NB4 (cell line): ENCODE measurements around the gene CLTCL1.
"Not testable (repeated sequence)": the region's sequence is repeated elsewhere in the genome, so short reads cannot be mapped to it uniquely, and the experiment has no call there.

ENCODE experiments used
- DNase-seq: peaks from one replicate; pipeline ENCODE4 v3.0.0; 2010; ENCODE audit warnings: low read depth
- H3K4me3 ChIP-seq: one replicate; pipeline ENCODE4 v1.5.1; 2011; ENCODE audit warnings: mild to moderate bottlenecking, low read depth, low read length, moderate library complexity
- CTCF ChIP-seq: IDR thresholded peaks from one replicate; pipeline ENCODE4 v1.5.1; 2012; ENCODE audit warnings: low read depth, low read length
- MAX ChIP-seq: IDR thresholded peaks from 2 replicates; pipeline ENCODE4 v1.6.1; 2011; ENCODE audit warnings: low read depth, low read length
- MYC ChIP-seq: IDR thresholded peaks from 2 replicates; pipeline ENCODE4 v1.6.1; 2011; ENCODE audit warnings: low read depth, low read length
- POLR2A ChIP-seq: IDR thresholded peaks from 2 replicates; pipeline ENCODE4 v1.6.1; 2011; ENCODE audit warnings: mild to moderate bottlenecking; ENCODE audit not compliant: insufficient read length; ENCODE audit errors: extremely low read depth

CLTCL1 gene

GRCh38 chr22:19329454-19329853 is 37.9 kb upstream of the CLTCL1 start:
- no peak overlapping the region for H3K4me3 ChIP-seq
- TF ChIP-seq POLR2A: no peak
- DNase-seq: no peak

GRCh38 chr22:19325296-19325948 is 33.9 kb upstream of the CLTCL1 start:
- TF ChIP-seq MAX: no peak
- DNase-seq: no peak
- H3K4me3 ChIP-seq: no peak overlapping the region

GRCh38 chr22:19323420-19323819 is 31.9 kb upstream of the CLTCL1 start:
- not testable (repeated sequence) for DNase-seq, H3K4me3 ChIP-seq

GRCh38 chr22:19321757-19322156 is 30.2 kb upstream of the CLTCL1 start:
- no peak overlapping the region for H3K4me3 ChIP-seq
- peak; percentile 29 for DNase-seq
- TF ChIP-seq MAX (no peak), MYC (no peak), CTCF (no peak), POLR2A (no peak)

- DNase-seq, H3K4me3 ChIP-seq: not testable (repeated sequence)
Measured at GRCh38 chr22:19320136-19320535, 28.6 kb upstream of the CLTCL1 start.

- DNase-seq: no peak
- no peak for TF ChIP-seq CTCF
- TF ChIP-seq MYC: no peak
- no peak for TF ChIP-seq POLR2A
- TF ChIP-seq MAX: no peak
- no peak overlapping the region for H3K4me3 ChIP-seq
Measured at GRCh38 chr22:19319281-19319680, 27.8 kb upstream of the CLTCL1 start.

GRCh38 chr22:19317865-19318264 is 26.3 kb upstream of the CLTCL1 start:
- TF ChIP-seq CTCF (no peak), MAX (no peak), POLR2A (no peak), MYC (no peak)
- no peak overlapping the region for H3K4me3 ChIP-seq
- DNase-seq: no peak

- H3K4me3 ChIP-seq: no peak overlapping the region
- no peak for DNase-seq
- TF ChIP-seq POLR2A (no peak), CTCF (no peak), MYC (no peak), MAX (no peak)
Measured at GRCh38 chr22:19307872-19308271, 16.4 kb upstream of the CLTCL1 start.

GRCh38 chr22:19306535-19306934 is 15.0 kb upstream of the CLTCL1 start:
- DNase-seq, H3K4me3 ChIP-seq: not testable (repeated sequence)
